Measurements from ENCODE around the gene VWA1. TPM values are rescaled to one million over a fixed set of nuclear protein-coding genes. Genes with fewer than 3 reads are reported as not detected.

VWA1 gene
- total RNA-seq, 1 donor from 2014 or later, result 59.1 TPM

GRCh38 chr1:1429671-1430073 lies 5.8 kb upstream of the VWA1 start:
- H3K9me3 Mint-ChIP-seq, result no peaks in the 10 kb centered on the region
- peak overlapping the region; percentile 4 for H3K4me3 Mint-ChIP-seq
- H3K27ac Mint-ChIP-seq, result peak overlapping the region; percentile 92
- no peak for TF ChIP-seq CTCF (IDR thresholded peaks at IDR 0.05; ENCODE audit: unreplicated experiment)
- no peaks in the 10 kb centered on the region for H3K36me3 Mint-ChIP-seq
- peaks cover 57% of the 10 kb centered on the region for H3K4me1 Mint-ChIP-seq
- DNase-seq (ENCODE audit: low spot score in 2 of 2, unreplicated experiment in 2 of 2), result no peak
- H3K27me3 Mint-ChIP-seq (ENCODE audit: low read depth), result no peaks in the 10 kb centered on the region

- Mint-ChIP-seq H3K27me3 (ENCODE audit: low read depth) (no peaks in the 10 kb centered on the region), H3K27ac (peak overlapping the region; percentile 92), H3K4me3 (peak overlapping the region; percentile 4), H3K4me1 (peaks cover 56% of the 10 kb centered on the region), H3K9me3 (no peaks in the 10 kb centered on the region), H3K36me3 (no peaks in the 10 kb centered on the region)
- DNase-seq (ENCODE audit: low spot score in 2 of 2, unreplicated experiment in 2 of 2), result peak in 1 of 2 experiments; percentile 61
- TF ChIP-seq CTCF (IDR thresholded peaks at IDR 0.05; ENCODE audit: unreplicated experiment), result no peak
Observed at GRCh38 chr1:1430114-1430982, 5.1 kb upstream of the VWA1 start.

GRCh38 chr1:1430992-1431844 lies 4.3 kb upstream of the VWA1 start:
- H3K4me3 Mint-ChIP-seq, result peak overlapping the region; percentile 10
- H3K4me1 Mint-ChIP-seq, result peaks cover 52% of the 10 kb centered on the region
- TF ChIP-seq CTCF (IDR thresholded peaks at IDR 0.05; ENCODE audit: unreplicated experiment), result no peak
- peak overlapping the region; percentile 92 for H3K27ac Mint-ChIP-seq
- no peak for DNase-seq (ENCODE audit: low spot score in 2 of 2, unreplicated experiment in 2 of 2)
- H3K36me3 Mint-ChIP-seq, result no peaks in the 10 kb centered on the region
- no peaks in the 10 kb centered on the region for H3K9me3 Mint-ChIP-seq
- no peaks in the 10 kb centered on the region for H3K27me3 Mint-ChIP-seq (ENCODE audit: low read depth)

- Mint-ChIP-seq H3K9me3 (no peaks in the 10 kb centered on the region), H3K4me3 (no peak overlapping the region), H3K4me1 (peaks cover 53% of the 10 kb centered on the region), H3K27me3 (ENCODE audit: low read depth) (no peaks in the 10 kb centered on the region), H3K36me3 (no peaks in the 10 kb centered on the region), H3K27ac (peak overlapping the region; percentile 89)
- no peak for TF ChIP-seq CTCF (IDR thresholded peaks at IDR 0.05; ENCODE audit: unreplicated experiment)
- no peak for DNase-seq (ENCODE audit: low spot score in 2 of 2, unreplicated experiment in 2 of 2)
Observed at GRCh38 chr1:1431845-1432273, 3.6 kb upstream of the VWA1 start.

GRCh38 chr1:1432274-1432950 lies 3.1 kb upstream of the VWA1 start:
- H3K9me3 Mint-ChIP-seq, result no peaks in the 10 kb centered on the region
- no peaks in the 10 kb centered on the region for H3K36me3 Mint-ChIP-seq
- no peak for DNase-seq (ENCODE audit: low spot score in 2 of 2, unreplicated experiment in 2 of 2)
- H3K27ac Mint-ChIP-seq, result peak overlapping the region; percentile 90
- TF ChIP-seq CTCF (IDR thresholded peaks at IDR 0.05; ENCODE audit: unreplicated experiment), result no peak
- peak overlapping the region; percentile 24 for H3K4me3 Mint-ChIP-seq
- no peaks in the 10 kb centered on the region for H3K27me3 Mint-ChIP-seq (ENCODE audit: low read depth)
- H3K4me1 Mint-ChIP-seq, result peaks cover 53% of the 10 kb centered on the region
